ENCODE measurements around the gene HOXC11.

- TF ChIP-seq CTCF (IDR thresholded peaks at IDR 0.05 in 2 of 3, conservative IDR thresholded peaks at IDR 0.05 in 1 of 3; ENCODE audit: control insufficient read depth in 2 of 3, extremely low read depth in 1 of 3, insufficient read depth in 1 of 3, low read depth in 3 of 3, low read length in 3 of 3) = no peak
- TF ChIP-seq NFYB (IDR thresholded peaks at IDR 0.05; ENCODE audit: insufficient read depth, low read depth, low read length) = no peak
- no peak for TF ChIP-seq MYC (IDR thresholded peaks at IDR 0.05; ENCODE audit: insufficient read depth, insufficient read length, insufficient replicate concordance, low read length, severe bottlenecking)
- no peak for TF ChIP-seq BRCA1 (IDR thresholded peaks at IDR 0.05; ENCODE audit: low read depth, low read length)
- no peak for TF ChIP-seq TARDBP (IDR thresholded peaks at IDR 0.05; ENCODE audit: borderline replicate concordance)
- no peak for TF ChIP-seq RFX5 (IDR thresholded peaks at IDR 0.05; ENCODE audit: low read depth, low read length)
- TF ChIP-seq POLR2A (IDR thresholded peaks at IDR 0.05; ENCODE audit: low read depth, low read length) = no peak
- TF ChIP-seq IKZF1 (conservative IDR thresholded peaks at IDR 0.05) = no peak
- no peak for TF ChIP-seq ZZZ3 (IDR thresholded peaks at IDR 0.05; ENCODE audit: control insufficient read depth, insufficient read length, low read depth)
- no peak for TF ChIP-seq GABPA (IDR thresholded peaks at IDR 0.05; ENCODE audit: low read depth)
Measured at GRCh38 chr12:53992377-53992889, 19.5 kb downstream of the HOXC11 start.

Data from GM12878 (cell line).